CD4-positive, alpha-beta T cell treated with Interleukin-17A for 4 hours (primary cell): ENCODE results near the gene NCOR2.

Experiments used
- DNase-seq: peaks from one replicate; pipeline ENCODE4 v3.0.0-alpha.2; 2020; ENCODE audit warnings: mixed read lengths

The NCOR2 gene

DNA sequence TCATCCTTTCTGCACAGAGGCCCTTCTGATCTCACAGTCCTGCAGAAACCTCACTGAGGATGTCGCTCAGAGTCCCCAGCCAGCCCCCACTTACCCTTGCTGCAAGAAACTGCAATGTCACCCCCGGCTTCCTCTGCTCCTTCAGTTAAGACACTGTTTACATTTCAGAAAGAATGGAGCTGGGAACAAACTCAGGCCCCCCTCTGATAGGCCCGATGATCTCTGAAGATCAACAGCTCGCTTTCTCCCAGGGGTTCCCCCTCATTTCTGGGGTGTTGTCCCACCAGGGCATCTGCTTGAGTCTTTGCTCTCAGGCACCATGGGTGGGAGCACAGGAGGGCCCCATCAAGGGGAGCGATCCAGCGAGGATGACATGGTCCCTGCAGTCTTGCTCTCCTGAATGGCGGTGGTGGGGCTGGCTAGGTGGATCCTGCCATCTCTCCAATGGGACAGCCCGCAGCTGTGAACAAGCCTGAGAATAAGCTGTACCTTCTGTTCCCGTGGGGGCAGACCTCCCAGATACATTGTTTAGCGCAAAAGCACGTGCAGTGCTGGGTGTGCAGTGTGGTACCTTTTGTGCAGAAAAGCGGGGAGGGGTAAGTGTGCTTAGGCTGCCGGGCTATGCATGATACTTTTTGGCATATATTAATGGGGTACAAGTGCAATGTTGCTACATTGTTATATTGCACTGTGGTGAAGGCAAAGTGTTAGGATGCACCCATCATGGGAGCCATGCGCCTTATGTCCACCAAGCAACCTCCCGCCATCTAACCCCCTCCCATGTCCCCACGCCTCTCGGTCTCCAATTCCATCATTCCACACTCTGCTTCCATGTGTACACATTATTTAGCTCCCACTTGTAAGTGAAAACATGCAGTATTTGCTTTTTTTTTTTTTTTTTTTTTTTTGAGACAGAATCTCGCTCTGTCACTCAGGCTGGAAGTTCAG lies 6.7 kb upstream of the NCOR2 start:
- no peak for DNase-seq

DNA sequence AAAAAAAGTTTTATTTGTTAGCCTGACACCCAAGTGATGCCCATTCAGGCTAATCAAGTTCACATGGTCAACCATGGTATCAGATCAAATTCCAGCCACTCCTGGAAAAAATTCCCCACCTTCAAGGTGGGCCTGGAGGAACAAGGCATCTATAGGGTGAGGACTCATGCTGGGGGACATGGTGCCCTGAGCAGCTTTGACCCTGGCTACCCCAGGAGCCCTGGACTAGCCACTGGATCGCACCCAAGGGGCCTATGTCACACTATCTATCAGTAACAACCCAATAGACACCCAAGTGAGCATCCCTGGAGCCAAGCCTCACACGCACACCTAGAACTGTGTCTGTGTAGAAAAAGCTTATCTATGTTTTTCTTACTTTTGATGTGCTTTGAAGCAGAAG lies 4.1 kb upstream of the NCOR2 start:
- no peak for DNase-seq

DNA sequence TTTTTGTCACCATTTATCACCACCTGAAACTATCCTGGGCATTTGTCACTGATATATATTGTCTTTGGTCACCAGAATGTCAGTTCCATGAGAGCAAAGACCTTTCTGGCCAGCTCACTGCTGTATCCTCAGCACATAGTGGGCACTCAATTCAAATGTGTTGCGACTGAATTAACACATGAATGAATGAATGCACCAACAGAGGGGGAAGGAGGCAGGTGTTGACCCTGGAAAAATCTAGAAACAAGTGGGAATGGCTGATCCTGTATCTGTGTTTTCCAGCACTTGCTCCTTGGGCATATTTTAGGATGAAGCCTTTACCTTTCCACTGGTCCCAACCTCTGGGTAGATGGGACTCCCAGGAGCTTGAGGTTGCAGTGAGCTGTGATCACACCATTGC lies 3.4 kb upstream of the NCOR2 start:
- no peak for DNase-seq

DNA sequence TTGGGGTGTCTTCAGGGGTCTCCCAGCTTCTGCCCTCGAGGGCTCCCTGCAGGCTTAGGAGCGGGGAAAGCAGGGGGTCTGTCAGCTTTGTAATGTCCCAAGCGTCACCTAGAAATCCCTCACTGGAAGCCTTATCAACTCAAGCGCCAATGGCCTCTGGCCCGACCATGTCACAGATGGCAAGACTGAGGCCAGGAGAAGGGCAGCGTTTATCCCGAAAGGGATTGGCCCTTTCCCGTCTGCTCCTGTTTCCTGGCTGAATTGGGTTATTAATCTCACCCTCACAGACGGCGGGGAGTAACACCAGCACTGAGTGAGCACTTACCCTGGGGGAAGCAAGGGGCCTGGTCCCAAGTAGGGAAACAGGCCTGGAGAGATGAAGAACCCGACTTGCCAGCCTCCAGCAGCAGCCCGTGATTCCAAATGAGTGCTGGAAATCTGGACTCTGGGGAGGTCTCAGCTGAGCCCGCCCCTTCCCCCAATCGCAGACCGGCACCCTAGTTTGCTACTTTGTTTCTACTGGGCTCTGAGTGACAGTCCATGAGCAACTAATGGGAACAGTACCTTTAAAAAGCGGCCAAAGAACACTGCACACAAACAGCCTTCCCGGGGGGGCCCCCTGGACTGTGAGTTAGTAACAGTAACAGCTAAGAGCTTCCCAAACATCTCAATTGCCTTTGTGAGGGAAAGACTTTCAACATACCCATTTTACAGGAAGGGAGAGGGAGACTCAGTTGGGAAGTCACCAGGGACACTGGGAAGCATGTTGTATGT lies 2.1 kb upstream of the NCOR2 start:
- no peak for DNase-seq

- peak; percentile 22 for DNase-seq
Observed at GRCh38 chr12:124568431-124569374, 1.3 kb upstream of the NCOR2 start.

GRCh38 chr12:124567673-124568373 lies 411 bp upstream of the NCOR2 start:
- peak; percentile 93 for DNase-seq

DNA sequence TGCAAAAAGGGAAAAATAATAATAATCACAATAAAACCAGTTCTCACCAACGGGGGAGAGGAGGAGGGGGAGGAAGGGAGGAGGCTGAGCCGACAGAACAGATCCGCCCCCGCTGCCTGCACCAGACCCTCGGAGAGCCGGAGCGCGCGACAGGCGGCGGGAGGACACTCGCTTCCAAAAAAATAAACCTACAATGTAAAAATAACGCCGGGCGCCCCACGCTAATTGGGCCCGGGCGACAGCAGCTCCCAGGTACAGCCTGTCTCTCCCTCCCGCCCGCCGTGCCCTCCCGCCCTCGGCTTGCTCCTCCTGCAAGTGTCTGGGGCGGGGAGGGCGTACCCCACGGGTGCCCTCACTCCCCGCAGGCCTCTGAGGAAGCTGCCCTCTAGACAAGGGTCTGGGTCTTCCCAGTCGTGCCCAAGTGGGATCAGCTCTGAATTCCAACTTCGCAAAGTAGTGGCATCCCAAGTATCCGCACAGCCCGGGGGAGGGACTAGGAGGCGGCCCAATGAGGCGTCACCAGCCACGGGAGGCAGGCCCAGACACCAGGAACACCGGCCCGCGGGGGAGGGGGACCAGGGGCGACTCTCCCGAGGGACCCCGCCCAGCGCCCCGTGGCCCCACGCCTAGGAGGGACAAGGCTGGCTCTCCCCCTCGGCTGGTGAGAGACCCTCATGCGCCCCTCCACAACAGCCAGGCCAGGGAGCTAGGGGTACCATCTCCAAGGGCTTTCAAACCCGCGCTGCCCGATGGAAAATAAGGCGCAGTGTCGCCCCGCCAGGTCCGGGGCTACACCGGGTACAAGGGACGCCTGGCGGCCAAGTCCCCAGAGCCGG lies 1.0 kb downstream of the NCOR2 start:
- DNase-seq, result peak; percentile 73

- DNase-seq, result no peak
Observed at GRCh38 chr12:124565656-124566160, 1.7 kb downstream of the NCOR2 start.

DNA sequence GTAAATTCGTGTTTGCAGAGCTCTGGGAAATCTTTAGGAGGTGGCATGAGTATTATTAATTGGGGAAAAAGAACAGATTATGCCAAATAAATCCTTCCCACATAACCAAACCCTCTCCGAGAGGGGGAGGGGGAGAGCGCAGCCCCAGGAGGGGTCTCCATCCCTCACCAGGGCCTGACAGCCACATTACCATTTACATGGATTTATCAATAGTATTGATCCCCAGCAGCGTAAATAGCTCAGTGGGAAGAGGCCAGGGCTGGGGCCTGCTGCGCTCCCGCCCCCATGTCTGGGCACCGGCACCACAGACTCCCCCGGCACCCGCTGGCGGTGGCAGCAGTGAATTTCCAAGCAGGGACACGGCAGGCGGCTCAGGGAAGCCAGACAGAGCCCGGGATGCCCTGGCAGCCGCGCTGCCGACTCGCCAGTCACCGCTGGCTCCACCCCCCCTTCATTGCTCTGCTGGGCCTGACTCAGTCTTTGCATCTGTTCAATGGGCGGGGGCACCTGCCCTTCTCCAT lies 2.4 kb downstream of the NCOR2 start:
- DNase-seq, result no peak

GRCh38 chr12:124564232-124564958 lies 3.0 kb downstream of the NCOR2 start:
- DNase-seq, result no peak

DNA sequence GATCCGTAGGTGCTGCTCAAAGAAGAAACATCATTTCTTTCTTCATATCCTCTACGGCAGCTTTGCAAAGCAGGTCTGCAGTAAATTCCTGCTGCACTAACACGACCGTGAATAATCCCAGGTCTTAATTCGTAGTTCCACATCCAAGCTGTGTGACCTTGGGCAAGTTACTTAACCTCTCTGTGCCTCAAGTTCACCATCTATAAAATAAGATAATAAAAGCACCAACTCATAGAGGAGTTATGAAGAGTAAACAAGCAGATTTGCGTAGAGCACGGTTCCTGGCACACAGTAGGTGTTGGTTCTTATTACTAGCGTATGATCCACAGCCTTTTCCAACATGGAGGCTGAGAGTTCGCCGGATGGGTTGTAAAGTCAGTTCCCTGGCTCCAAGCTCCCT lies 3.6 kb downstream of the NCOR2 start:
- no peak for DNase-seq

GRCh38 chr12:124563401-124563800 lies 4.0 kb downstream of the NCOR2 start:
- no peak for DNase-seq

GRCh38 chr12:124562796-124563181 lies 4.6 kb downstream of the NCOR2 start:
- no peak for DNase-seq

- DNase-seq, result no peak
Observed at GRCh38 chr12:124562018-124562795, 5.2 kb downstream of the NCOR2 start.

DNA sequence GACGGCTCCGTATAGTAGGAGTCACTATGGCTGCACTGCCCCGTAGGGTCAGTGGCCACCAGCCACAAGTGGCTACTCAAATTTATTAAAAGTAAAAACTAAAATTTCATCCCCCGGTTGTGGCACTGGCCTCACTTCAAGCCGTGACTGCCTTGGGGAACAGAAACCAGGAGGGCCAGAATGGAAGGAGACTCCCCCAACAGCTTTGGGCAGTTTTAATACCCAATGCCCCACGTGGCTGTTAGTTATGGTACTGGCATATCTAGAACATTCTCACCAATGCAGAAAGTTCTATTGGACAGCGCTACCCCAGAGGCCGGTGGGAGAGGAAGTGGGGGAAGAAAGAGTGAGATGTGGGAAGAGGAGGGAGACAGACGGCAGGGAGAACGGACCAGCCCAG lies 6.2 kb downstream of the NCOR2 start:
- DNase-seq, result no peak

DNA sequence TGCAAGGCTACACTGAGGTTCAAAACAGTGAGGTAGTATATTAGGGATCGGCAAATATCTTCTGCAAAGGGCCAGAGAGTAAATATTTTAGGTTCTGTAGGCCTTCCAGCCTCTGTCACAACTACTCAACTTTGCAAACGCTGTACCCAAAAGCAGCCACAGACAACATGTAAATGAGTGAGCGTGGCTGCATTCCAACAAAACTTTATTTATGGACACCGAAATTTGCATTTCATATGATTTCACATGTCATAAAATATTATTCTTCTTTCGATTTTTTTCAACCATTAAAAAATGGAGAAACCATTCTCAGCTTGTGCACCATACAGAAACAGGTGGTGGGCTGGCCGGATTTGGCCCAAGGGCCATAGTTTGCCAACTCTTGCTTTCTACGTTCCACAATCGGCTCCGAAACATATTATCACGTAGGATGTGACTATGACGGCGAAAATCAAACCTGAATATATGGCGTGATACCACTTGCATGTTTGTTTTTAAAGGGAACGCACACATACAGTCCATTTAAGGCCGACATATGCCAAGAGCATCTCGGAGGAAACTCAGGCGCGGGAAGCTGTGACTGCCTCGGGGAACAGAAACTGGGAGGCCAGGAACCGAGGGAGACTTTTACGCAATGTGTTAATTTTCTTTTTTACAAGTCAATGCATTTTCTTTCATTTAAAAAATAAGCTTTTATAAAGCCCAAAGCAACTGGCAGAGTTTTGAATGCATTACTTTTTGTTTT lies 7.1 kb downstream of the NCOR2 start:
- no peak for DNase-seq

GRCh38 chr12:124559182-124560017 lies 8.0 kb downstream of the NCOR2 start:
- no peak for DNase-seq

DNA sequence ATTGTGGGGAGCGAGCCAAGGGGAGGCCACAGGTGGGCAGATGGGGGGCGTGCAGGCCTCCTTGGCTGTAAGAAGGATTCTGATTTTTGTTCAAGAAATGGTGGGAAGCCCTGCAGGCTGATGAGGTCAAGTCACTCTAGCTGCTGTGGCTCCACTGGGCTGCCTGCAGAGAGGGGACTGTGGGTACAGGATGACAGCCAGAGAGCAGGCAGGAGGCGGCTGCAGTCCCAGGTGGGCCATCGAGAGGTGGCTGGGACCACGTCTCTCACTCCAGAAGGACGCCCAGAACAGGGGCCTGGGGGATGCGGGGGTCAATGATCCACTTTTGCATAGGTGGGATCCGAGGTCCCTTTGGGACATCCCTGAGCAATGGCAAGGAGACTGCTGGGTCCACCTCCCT lies 9.1 kb downstream of the NCOR2 start:
- no peak for DNase-seq
